ENCODE data around the gene GIT1.

Gene GIT1

DNA sequence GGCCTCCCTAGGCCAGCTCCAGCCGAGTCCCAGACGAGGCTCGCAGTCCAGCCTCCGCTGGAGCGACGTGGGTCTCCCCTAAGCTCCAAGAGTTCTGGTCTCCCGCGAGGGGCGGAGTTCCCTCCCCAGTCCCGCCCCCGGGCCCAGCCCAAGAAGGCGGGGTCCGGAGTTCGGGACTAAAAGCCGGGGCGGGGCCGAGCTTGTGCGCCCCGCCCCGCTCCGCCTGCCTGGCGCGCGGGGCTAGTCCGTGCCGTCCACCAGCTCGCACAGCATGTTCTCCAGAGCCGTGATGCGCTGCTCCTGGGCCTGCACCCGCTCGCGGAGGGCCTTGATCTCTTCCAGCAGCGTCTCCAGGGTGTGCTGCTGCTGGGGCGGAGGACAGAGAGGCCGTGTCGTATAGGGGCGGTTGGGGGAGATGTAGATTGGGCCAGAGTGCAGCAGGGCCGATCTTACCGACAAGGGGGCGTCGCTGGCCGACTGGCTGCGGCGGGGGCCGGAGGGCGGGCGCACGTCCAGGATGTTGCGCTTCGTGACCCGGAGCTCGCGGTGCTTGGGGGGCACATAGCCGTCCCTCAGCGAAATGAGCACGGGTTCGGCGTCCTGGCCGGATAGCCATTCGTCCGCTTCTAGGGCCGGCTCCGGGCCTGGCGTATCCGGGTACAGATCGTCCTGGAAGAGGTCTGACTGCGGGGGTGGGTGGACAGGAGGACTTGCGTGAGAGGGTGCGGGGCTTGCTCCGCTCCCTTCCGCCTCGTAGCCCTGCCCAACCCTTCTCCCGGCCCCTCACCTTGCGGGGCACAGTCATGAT, 26.2 kb upstream of the GIT1 start:
- peak; percentile 64 to 87 (median 77) for DNase-seq

DNA sequence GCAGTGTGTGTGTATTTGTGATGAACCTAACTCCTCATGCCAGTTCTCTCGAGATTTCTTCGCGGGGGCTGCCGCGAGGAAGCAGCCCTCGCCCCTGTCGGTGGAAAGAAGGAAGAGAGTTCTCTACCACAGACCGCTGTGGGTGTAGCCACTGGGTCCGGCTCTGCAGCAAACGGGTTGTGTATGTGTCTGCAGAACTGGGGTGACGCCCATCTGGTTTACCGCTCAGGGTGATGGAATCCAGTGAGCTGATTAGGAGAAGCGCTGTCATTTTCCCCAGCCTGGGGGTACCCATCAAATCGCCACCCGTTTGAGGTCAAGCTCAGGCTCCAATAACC, 25.6 kb upstream of the GIT1 start:
- DNase-seq: peak; percentile 42 to 78 (median 57)

DNA sequence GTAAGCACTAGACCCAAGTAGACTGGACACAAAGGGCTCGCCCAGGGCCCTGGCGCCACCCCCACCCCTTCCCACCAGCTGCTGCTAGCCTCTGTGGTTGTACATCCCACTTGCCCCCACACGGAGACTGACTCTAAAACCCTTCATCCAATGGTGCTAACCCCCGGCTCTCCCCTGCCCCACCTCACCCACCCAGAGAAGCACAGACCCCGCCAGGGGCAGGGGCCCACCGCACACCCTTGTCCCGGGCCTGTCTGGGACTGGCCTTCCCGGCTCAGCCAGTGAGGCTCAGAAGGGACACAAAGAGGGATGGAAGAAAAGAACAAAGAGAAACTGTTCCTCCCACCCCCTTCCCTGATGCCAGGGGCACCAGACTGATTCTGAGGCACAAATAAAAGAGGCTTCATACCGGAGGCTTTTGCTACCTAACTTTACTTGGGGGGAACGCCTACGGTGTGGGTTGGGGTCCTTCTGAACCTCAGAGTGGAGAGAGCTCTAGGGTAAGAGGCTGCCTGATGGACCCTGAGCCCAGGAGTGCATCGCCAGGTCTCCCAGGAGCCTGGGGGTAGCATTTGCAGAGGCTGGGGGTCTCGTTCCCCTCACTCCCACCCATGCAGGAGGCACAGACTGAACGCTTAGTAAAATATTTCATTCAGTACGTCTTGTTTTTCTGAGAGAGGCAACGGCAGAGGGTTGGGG, 25.1 kb upstream of the GIT1 start:
- no peak for DNase-seq

- no peak for DNase-seq
Observed at GRCh38 chr17:29613856-29614255, 24.4 kb upstream of the GIT1 start.

DNA sequence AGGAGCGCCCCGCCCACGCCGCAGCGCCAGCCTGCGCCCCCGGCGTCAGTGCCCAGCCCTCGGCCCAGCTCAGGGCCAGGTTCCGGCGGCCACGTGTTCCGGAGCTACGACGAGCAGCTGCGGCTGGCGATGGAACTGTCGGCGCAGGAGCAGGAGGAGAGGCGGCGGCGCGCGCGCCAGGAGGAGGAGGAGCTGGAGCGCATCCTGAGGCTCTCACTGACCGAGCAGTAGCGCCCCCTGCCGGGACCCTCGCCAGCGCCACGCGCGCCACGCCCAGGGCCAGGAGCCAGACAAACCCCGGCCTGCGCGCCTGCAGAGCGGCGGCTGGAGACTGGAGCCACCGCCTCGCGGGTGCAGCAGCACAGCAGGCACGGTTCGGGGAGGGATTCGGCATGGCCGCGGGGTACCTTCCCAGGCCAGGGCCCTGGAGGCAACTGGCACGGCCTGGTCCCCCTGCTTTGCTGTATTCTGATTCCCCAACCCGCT, 23.9 kb upstream of the GIT1 start:
- peak; percentile 72 to 91 (median 89) for DNase-seq

DNA sequence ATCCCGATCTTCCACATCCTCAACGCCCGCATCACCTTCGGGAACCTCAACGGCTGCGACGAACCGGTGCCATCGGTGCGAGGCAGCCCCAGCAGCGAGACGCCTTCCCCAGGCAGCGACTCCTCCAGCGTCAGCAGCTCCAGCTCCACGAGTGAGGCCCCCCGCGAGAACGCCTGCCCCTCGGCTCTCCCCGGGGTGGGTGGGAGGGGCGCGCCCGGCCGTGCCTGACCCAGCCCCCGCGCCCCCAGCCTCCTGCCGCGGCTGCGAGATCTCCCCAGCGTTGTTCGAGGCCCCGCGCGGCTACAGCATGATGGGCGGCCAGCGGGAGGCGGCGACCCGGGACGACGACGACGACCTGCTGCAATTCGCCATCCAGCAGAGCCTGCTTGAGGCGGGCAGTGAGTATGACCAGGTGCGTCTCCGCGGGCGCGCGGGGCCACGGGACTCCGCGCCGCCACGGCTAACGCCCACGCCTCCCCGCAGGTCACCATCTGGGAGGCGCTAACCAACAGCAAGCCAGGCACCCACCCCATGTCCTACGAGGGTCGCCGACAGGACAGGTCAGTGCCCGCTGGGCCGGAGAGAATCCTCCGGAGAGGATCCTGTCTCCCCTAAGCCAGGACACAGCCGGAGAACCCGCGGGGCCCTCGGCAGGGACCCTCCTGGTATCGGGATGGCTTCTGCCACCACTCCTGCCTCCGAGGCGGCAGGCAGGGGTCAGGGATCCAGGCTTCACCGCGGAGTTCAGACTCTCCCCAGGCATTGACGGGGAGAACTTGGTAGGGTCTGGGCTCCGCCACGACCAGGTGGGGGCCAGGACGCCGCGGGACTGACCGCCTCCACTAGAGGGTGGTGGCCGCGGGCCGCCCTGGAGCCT, 23.2 kb upstream of the GIT1 start:
- no peak for DNase-seq

DNA sequence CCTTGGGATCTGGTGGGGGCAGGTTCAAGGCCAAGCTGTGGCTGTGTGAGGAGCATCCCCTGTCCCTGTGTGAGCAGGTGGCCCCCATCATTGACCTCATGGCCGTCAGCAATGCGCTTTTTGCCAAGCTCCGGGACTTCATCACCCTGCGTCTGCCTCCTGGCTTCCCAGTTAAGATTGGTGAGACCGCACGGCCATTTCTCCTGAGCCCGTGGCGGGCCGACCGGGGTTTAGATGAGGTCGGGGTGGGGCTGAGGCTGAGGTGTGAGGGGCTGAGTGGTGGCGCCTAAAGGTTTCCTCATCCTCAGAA, 22.6 kb upstream of the GIT1 start:
- no peak for DNase-seq

DNA sequence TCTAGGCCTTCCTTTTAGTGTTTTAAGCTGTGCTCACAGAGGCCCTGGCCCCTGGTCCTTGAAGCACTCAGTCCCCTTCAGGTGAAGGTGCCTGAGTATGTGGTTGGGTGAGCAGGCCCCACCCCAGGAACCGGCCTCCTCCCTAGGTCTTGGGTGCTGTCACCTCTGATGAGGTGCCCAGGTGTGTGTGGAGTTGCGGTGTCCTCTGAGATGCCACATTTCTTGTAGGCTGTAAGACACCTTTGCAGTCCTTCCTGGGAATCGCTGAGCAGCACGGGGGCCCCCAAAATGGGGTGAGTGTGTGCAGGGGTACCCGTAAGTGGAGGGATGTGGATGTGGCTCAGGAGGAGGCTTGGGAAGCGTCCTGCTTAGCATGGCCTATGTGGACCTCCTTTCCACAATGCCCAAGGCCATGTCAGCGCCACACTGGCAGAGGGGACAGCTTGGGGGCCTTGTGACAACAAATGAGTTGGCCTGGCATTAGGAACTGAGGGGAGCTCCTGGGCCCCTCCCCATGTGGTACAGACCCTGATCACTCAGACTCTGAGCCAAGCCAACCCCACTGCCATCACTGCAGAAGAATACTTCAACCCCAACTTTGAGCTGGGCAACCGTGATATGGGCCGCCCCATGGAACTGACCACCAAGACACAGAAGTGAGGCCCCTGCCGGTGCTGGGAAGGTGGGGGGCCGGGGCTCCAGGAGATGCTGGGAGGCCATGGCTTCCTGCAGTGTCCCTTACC, 22.1 kb upstream of the GIT1 start:
- DNase-seq: no peak

DNA sequence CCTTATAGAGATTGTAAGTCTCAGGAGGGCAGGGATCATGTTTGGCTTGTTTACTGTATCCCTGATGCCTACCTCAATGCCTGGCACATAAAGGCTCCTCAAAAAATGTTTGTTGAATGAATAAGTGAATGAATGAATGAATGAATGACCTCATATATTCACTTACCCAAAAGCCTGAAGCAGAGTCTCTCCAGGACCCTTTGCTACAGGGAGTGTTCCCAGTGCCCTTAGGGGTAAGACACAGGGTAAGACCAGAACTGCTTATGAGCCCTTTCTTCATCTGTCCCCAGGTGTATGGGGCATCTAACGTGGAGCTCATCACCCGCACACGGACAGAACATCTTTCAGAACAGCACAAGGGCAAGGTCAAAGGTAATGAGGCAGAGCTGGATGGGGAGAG, 20.9 kb upstream of the GIT1 start:
- no peak for DNase-seq

GRCh38 chr17:29608986-29609385, 19.5 kb upstream of the GIT1 start:
- DNase-seq: no peak

DNA sequence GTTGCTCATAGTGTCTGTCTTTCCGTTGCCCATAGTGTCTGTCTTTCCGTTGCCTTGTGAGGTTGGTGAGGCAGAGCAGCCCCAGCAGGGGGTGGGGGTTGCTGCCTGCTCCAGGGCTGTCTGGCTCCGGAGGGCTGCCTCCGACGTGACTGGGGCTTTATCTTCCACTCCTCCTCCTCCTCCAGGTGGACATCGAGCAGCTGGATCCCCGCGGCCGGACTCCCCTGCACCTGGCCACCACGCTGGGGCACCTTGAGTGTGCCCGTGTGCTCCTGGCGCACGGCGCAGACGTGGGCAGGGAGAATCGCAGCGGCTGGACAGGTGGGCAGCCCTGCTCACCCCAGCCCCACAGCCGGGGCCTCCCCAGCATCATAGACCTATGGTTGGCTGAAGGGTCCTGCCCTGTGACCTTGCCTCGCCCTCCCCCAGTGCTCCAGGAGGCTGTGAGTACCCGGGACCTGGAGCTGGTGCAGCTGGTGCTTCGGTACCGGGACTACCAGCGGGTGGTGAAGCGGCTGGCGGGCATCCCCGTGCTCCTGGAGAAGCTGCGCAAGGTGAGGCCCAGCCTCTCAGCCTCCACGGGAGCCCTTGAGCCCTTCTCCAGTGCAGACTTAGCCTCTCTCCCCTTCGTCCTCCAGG, 18.2 kb upstream of the GIT1 start:
- DNase-seq: no peak

DNA sequence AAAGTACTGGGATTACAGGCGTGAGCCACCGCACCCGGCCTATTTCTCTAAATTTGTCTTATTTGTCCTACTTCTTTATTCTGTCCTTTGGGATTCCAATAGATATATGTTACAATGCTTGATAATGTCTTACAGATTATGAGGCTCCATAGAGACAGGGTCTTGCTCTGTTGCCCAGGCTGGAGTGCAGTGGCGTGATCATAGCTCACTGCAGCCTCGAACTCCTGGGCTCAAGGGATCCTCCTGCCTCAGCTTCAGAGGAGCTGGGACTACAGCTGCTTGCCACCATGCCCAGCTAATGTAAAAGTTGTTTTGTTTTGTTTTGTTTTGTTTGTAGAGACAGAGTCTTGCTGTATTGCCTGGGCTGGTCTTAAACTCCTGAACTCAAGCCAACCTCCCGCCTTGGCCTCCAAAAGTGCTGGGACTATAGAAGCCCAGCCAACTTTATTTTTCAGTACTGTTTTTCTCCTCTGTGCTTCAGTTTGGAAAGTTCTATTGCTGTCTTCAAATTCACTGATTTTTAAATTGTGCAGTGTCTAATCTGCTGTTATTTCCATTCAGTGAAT, 13.7 kb upstream of the GIT1 start:
- no peak for DNase-seq

DNA sequence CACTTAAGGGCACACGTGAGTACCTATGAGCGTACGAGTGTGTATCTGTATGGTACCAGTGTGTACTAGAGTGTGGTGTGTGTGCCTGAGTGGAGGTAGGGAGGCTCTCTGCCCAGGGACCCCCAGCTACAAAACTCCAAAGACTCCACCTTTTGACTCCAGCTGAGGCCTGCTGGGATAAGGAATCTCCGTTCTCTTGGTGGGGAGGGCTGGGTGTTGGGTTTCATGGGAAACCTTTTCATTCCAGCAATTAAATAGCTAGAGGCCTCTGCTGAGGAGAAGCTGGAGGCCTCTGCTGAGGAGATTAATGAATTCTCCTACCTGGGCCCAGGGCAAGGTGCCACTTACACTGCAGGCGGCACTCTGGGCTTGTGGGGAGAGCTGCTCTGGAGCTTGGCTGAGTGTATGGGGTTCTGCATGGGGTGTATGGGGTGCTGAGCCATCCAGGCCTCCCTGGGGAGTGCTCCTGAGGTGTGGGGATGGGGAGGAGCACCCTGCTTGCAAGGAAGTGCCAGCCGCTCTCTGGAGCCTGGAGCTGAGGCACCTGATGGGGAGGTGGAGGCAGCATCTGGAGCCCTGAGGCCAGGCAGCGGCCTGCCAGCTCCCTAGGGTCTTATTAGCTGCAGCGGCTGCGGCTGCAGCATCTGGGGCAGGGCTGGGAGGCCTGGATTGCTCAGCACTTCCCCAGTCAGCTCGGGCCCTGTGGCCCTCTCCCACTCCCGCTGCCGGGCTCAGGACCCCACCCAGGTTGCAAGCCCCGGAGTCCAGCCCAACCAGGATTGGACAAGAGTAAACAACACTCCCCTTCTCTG, 8.1 kb upstream of the GIT1 start:
- DNase-seq: no peak

GRCh38 chr17:29596811-29597210, 7.4 kb upstream of the GIT1 start:
- no peak for DNase-seq

DNA sequence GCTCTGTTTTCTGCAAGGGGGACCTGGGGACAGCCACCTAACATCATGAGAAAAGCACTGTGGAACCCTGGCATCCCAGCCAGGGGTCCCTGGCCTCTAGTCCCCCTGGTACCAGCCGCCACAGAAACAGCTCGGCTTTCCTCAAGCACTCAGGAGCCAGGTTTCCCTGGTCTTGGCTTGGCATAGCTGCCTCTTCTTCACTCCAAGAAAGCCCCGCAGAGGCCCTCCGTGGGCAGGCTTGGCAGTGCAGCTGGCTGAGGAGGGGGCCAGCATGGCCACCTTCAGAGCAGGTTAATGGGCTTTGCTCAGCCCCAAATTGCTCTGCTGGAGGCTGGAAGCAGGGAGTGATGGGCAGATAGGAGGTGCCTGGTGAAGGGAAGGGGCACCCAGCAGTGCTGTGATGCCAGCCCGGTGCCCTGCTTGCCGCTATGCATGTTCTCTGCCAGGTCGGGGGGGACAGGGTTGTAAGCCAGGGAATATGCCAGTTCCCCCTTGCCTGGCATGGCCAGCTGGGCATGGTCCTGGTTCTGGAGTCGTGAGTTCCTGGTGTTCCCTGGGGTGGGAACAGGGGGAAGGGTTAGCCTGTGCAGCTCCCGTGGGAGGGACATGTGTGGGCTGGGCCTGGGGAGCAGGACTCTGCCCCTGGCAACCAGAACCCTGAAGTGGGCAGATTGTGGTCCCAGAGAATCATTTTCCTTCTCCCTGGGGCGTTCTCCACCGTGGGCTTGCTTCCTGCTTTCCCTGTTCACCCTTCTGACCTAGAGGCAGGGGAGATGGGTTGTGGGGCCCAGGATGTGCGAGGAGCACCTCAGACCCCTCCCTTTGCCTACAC, 6.7 kb upstream of the GIT1 start:
- DNase-seq: no peak

DNA sequence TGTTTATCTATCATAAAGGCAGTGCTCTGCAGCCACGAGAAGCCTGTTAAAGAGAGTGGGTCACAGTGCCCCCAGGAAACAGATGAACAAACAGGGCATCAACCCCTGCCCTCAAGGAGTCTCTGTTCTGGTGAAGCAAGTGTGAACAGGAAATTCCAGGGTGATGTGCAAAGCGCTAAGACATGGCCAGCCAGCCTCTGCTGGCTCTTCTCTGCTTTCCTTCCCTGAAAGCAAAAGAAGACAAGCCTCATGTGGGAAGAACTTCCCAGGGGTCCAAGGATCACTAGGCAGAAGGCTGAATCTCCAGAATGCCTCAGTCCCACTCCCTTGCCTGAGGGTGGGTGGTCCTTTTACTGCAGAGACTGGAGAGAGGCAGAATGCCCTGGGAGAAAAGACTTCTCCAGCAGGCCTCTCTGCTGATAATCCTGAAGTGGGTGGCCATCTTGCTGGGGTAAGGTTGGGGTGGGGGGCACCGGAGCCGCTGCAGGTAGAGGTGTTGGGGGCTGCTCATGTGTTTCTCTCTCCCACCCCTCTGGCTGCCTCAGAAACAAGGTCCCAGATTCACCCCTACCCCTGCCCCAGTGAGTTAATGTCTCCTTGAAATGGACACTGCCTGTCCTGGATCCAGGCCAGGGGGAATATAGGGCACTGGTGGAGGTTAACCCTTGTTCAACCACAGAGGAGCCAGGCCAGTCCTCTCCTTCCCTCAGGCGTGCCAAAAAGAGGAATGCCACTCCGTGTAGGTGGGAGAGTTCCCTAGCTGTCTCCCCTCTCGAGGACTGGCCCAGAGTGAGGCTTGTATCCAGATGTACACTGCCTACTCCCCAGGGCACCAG, 5.9 kb upstream of the GIT1 start:
- DNase-seq: no peak

- no peak for DNase-seq
Observed at GRCh38 chr17:29594519-29595090, 5.2 kb upstream of the GIT1 start.

DNA sequence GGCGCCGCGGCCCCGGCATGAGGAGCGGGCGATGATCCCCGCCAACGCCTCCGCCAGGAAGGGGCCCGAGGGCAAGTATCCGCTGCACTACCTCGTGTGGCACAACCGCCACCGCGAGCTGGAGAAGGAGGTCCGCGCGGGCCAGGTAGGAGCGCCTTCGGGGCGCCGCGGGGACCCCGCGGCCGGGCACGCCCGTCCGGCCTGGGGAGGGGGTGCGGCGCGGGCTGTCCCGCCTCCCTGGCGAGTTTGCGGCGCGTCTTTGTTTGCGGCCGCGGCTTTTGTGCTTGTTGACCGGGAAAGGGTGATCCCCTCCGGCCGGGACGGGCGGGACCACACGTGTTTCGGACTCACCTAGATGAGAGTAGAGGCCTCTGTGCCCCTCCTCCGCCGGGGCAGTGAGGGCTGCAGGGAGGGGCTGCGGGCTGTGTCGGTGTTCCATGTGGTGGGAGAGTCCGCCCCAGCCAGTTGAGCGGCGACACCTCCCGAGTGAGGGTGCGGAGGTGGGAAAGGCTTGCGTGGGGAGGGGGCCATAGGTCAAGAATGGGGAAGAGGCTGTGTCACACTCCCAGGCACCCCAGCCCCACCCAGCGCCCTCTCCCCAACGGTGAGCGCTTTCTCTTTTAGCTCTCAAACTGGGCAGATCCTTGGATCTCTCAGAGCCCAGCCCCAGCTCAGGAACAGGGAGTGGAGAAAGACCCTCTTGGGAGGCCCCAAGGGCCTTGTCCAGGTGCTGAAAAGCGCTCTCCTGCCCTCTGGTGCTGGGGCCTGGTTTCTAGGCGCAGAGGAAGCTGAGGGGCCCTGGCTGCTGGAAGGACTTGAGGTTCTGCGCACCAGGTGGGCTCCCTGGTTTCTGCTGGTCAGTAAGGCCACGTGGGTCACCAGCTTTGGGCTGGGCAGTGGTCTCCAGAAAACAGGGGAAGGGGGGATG, 4.4 kb upstream of the GIT1 start:
- peak in 2 of 6 experiments; percentile 11 to 24 for DNase-seq

All from stimulated activated naive CD4-positive, alpha-beta T cell (primary cell).